Measurements from ENCODE around the gene RBM19. TPM values are rescaled to one million over a fixed set of nuclear protein-coding genes. Genes with fewer than 3 reads are reported as not detected.

Gene RBM19
- polyA plus RNA-seq, 10 donors, result 11.8 to 21.7 (median 14.9) TPM

- no peak for DNase-seq
Observed at GRCh38 chr12:113776536-113776935, 189.6 kb downstream of the RBM19 start.

- DNase-seq, result no peak
Observed at GRCh38 chr12:113774526-113774925, 191.6 kb downstream of the RBM19 start.

DNA sequence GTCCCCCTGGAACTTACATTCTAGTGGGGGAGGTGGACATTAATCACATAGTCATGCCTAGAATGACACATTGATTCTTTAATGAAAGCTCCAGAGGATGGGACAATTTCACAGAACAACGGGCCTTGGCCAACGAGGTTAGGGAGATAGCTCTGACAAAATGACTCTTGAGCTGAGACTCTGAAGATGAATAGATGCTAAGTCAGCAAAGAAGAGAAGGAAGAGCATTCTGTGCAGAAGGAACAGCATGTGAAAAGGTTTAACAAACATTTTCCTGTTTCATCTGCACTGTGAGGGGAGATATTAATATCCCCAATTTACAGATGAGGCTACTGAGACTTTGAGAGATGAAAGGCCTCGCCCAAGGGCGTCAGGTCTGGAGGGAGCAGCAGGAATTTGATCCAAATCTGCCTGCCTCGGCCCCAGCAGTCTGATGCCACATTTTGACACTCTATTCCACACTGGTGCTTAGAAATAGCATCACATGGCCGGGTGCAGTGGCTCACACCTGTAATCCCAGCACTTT is 193.6 kb downstream of the RBM19 start:
- DNase-seq, result no peak

GRCh38 chr12:113770389-113770865 is 195.7 kb downstream of the RBM19 start:
- no peak for DNase-seq

DNA sequence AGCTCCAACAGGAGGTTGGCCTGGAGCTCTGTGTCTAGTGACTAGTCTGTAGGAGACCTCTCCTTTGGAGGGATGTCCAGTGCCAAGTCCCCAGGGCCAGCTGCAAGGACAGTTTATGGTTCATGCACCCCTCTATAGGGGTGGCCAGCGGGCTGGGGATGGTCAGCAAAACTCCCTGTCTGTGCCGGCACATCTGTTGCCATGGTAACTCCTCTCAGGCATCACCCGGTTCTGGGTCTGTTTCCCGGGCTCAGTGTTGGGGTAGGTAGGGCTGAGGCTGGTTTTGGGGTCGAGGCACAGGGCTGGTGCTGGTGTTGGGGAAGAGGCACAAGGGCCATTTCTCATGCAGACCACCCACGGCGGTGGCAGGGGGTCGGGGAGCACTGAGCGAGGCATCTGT is 196.8 kb downstream of the RBM19 start:
- DNase-seq, result no peak

DNA sequence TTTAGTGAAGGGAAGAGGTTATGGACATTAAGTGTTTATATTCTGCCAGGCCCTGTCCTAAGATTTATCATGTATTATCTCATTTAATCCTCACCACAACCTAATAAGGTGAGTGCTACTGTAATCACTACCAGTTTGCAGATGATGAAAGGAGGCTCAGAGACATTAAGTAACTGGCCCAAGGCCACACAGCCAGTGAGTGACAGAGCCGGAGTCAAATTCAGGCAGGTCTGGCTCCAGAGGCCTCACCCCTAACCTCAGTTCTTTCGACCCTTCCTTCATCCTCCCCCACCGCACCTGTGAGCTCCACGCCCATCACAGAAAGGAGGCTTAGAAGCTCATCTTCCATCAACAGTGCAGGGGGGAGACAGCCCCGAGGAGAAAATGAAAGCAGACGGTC is 197.3 kb downstream of the RBM19 start:
- DNase-seq, result no peak

DNA sequence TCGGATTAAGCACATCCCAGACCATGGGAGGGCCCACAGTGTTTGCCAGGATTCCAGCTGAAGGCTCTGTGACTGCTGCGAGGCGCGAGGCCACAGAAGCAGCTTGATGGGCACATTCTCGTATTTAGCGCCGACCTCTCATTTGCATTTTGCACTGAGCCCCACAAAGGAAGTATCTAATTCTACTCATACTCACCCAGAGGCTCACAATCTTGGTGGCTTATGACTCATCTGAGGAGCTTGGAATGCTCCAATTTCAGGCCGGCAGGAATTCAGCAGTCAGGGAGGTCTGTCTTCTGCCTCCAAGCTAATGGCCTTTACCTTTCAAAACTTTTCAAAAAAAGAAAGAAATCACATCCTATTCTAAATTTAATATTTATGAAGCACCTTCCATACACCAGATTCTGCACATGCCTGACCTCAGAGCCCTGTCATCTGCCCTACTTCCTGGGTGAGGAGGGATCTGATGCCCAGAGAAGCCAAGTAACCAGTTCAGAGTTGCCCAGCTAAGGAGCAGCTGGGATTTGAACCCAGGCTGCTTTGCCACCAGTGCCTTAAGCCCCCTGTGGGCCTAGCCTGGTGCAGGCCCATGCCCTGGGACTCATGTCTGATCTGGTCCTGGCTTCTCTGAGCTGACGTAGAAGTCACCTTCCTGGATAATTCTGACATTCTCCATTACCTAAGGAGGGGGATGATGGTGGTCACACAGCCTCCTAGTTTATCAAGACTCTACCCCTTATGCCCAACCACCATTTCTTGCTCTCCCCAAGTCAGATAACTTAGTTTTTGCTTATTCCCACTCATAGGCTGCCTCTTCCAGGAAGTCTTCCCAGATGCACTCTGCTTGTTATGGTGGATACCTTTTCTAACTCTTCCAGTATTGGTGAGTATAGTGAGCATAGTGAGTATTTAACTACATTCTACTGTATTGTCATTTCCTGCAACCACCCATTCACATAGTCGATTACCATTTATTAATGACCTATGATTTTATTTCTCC is 198.9 kb downstream of the RBM19 start:
- peak in 2 of 3 donors; percentile 13 to 78 for DNase-seq

Measured in muscle of back (tissue), 11 donors.